Left kidney (tissue), 2 donors: ENCODE results near the gene CRYBB3. TPM values are rescaled to one million over a fixed set of nuclear protein-coding genes. Genes with fewer than 3 reads are reported as not detected.
"Not testable (repeated sequence)": the region's sequence is repeated elsewhere in the genome, so short reads cannot be mapped to it uniquely, and the experiment has no call there.

Experiments used
- DNase-seq: peaks from one replicate; pipeline ENCODE4 v3.0.0-alpha.2; 2013
- polyA plus RNA-seq: library from polyadenylated mRNA; unstranded; fragments of 120-200 nt; gene quantifications from one replicate; pipeline ENCODE4 v1.2.1, GENCODE V29; 2013; ENCODE audit not compliant: insufficient read length

The CRYBB3 gene
- polyA plus RNA-seq, 1 donor = 0.27 TPM

- no peak for DNase-seq
These were observed 6.2 kb downstream of the CRYBB3 start for GRCh38 chr22:25205847-25206246.

- no peak for DNase-seq
These were observed 7.3 kb downstream of the CRYBB3 start for GRCh38 chr22:25206998-25207397.

GRCh38 chr22:25207553-25208157 is 8.0 kb downstream of the CRYBB3 start:
- DNase-seq = no peak

GRCh38 chr22:25208328-25208727 is 8.7 kb downstream of the CRYBB3 start:
- no peak for DNase-seq

GRCh38 chr22:25208743-25209505 is 9.3 kb downstream of the CRYBB3 start:
- DNase-seq = no peak

GRCh38 chr22:25210793-25211192 is 11.1 kb downstream of the CRYBB3 start:
- no peak for DNase-seq

GRCh38 chr22:25212337-25212736 is 12.7 kb downstream of the CRYBB3 start:
- DNase-seq = no peak

- no peak for DNase-seq
These were observed 13.6 kb downstream of the CRYBB3 start for GRCh38 chr22:25213221-25213620.

- DNase-seq = no peak
These were observed 16.6 kb downstream of the CRYBB3 start for GRCh38 chr22:25216230-25216629.

- DNase-seq = no peak
These were observed 19.6 kb downstream of the CRYBB3 start, which contains the start of gene CRYBB2 for GRCh38 chr22:25219211-25219689. Gene CRYBB2, plus strand, starts transcription at chr22:25219639. Its CDS starts 1,791 bp downstream, at chr22:25221430.

GRCh38 chr22:25219948-25220442 is 20.3 kb downstream of the CRYBB3 start:
- no peak for DNase-seq

- DNase-seq = no peak
These were observed 22.1 kb downstream of the CRYBB3 start for GRCh38 chr22:25221790-25222189.

GRCh38 chr22:25223269-25223850 is 23.7 kb downstream of the CRYBB3 start:
- DNase-seq = no peak

GRCh38 chr22:25228822-25229221 is 29.2 kb downstream of the CRYBB3 start:
- DNase-seq = no peak

- not testable (repeated sequence) for DNase-seq
These were observed 31.1 kb downstream of the CRYBB3 start for GRCh38 chr22:25230760-25231159.

- no peak for DNase-seq
These were observed 32.6 kb downstream of the CRYBB3 start for GRCh38 chr22:25232301-25232700.

GRCh38 chr22:25233706-25234105 is 34.0 kb downstream of the CRYBB3 start:
- not testable (repeated sequence) for DNase-seq

GRCh38 chr22:25235547-25236290 is 36.1 kb downstream of the CRYBB3 start:
- peak; percentile 69 for DNase-seq

- no peak for DNase-seq
These were observed 36.8 kb downstream of the CRYBB3 start for GRCh38 chr22:25236417-25236816.

GRCh38 chr22:25237503-25237902 is 37.8 kb downstream of the CRYBB3 start:
- no peak for DNase-seq

- not testable (repeated sequence) for DNase-seq
These were observed 38.4 kb downstream of the CRYBB3 start for GRCh38 chr22:25238058-25238457.

GRCh38 chr22:25255169-25255568 is 55.5 kb downstream of the CRYBB3 start:
- DNase-seq = not testable (repeated sequence)
